Nephron (organoid): Measurements from ENCODE around the gene BAHCC1.

Experiments used
- H3K27ac Mint-ChIP-seq, 3 experiments: 2 replicates each; pipeline ENCODE4 v1.8.0; 2020; ENCODE audit warnings: mixed read lengths in 3 of 3, mild to moderate bottlenecking in 2 of 3, moderate library complexity in 1 of 3
- H3K27me3 Mint-ChIP-seq: 2 replicates; pipeline ENCODE4 v1.8.0; 2021; ENCODE audit warnings: low read depth, mild to moderate bottlenecking, moderate library complexity, mixed read lengths
- H3K36me3 Mint-ChIP-seq: 2 replicates; pipeline ENCODE4 v1.8.0; 2020; ENCODE audit warnings: low read depth, mixed read lengths
- H3K4me1 Mint-ChIP-seq: 2 replicates; pipeline ENCODE4 v1.8.0; 2020; ENCODE audit warnings: mixed read lengths
- H3K4me3 Mint-ChIP-seq, 3 experiments: 2 replicates each; pipeline ENCODE4 v1.8.0; 2020; ENCODE audit warnings: mild to moderate bottlenecking in 3 of 3, mixed read lengths in 3 of 3, moderate library complexity in 2 of 3
- H3K9me3 Mint-ChIP-seq: 2 replicates; pipeline ENCODE4 v1.8.0; 2020; ENCODE audit warnings: mixed read lengths
- CTCF ChIP-seq, 3 experiments: fragments of 200-600 bp; sonication (generic); IDR thresholded peaks; one replicate each; pipeline ENCODE4 v1.5.0; 2021; ENCODE audit warnings: antibody characterized with exemption in 3 of 3; ENCODE audit not compliant: unreplicated experiment in 3 of 3

The BAHCC1 gene

DNA sequence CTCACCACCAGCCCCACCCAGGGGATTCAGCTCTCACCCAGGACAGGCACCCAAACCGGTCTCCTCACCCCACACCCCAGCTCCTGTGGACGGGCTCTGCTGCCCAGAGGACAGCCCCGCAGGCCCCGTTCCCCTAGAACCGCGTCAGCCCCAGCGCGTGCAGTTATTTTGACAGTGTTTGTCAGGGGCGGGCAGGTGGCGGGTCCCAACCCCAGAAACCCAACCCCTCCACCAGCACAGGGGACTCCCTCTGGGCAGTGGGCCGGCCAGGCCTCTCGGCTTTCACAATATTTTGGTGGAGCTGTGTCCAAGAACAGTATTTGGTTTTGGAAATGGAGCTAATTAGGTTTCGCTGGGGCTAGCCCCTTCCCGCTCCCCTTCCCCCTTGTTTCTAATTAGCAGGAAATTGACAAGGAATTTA is 44.8 kb downstream of the BAHCC1 start:
- Mint-ChIP-seq H3K4me3 (no peak overlapping the region), H3K4me1 (peaks cover 11% of the 10 kb centered on the region), H3K27ac (no peak overlapping the region), H3K9me3 (no peaks in the 10 kb centered on the region), H3K27me3 (no peaks in the 10 kb centered on the region), H3K36me3 (no peaks in the 10 kb centered on the region)
- no peak for TF ChIP-seq CTCF (IDR thresholded peaks at IDR 0.05; ENCODE audit: unreplicated experiment in 3 of 3)

- peak; percentile 60 to 71 (median 64) for TF ChIP-seq CTCF (IDR thresholded peaks at IDR 0.05; ENCODE audit: unreplicated experiment in 3 of 3)
- peaks cover 11% of the 10 kb centered on the region for H3K4me1 Mint-ChIP-seq
- H3K27ac Mint-ChIP-seq = no peak overlapping the region
- no peaks in the 10 kb centered on the region for H3K9me3 Mint-ChIP-seq
- no peaks in the 10 kb centered on the region for H3K27me3 Mint-ChIP-seq
- no peak overlapping the region for H3K4me3 Mint-ChIP-seq
- H3K36me3 Mint-ChIP-seq = no peaks in the 10 kb centered on the region
These were observed 45.4 kb downstream of the BAHCC1 start for GRCh38 chr17:81440511-81441244.

- Mint-ChIP-seq H3K27me3 (no peaks in the 10 kb centered on the region), H3K4me1 (peaks cover 4% of the 10 kb centered on the region), H3K4me3 (no peak overlapping the region), H3K36me3 (no peaks in the 10 kb centered on the region), H3K9me3 (no peaks in the 10 kb centered on the region), H3K27ac (no peak overlapping the region)
- no peak for TF ChIP-seq CTCF (IDR thresholded peaks at IDR 0.05; ENCODE audit: unreplicated experiment in 3 of 3)
These were observed 47.5 kb downstream of the BAHCC1 start for GRCh38 chr17:81442791-81443190.

DNA sequence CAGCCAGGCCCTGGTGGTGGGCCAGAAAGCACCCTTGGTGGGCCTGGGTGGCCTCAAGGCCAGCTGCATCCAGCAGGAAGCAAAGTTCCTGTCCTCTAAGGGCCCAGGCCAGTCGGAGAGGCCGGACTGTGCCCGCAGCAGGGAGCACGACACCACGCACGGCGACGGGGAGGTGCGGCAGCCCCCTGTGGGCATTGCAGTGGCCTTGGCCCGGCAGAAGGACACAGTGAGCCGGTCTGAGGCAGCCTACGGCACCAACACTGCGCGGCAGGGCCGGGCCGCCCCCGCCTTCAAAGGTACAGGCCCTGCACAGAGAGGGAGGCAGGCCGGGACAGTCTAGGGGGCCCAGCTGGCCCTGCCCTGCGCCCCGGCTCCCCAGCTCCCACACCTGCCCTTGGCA is 48.0 kb downstream of the BAHCC1 start:
- Mint-ChIP-seq H3K27ac (no peak overlapping the region), H3K27me3 (no peaks in the 10 kb centered on the region), H3K4me3 (no peak overlapping the region), H3K4me1 (peaks cover under 1% of the 10 kb centered on the region), H3K36me3 (no peaks in the 10 kb centered on the region), H3K9me3 (no peaks in the 10 kb centered on the region)
- no peak for TF ChIP-seq CTCF (IDR thresholded peaks at IDR 0.05; ENCODE audit: unreplicated experiment in 3 of 3)

DNA sequence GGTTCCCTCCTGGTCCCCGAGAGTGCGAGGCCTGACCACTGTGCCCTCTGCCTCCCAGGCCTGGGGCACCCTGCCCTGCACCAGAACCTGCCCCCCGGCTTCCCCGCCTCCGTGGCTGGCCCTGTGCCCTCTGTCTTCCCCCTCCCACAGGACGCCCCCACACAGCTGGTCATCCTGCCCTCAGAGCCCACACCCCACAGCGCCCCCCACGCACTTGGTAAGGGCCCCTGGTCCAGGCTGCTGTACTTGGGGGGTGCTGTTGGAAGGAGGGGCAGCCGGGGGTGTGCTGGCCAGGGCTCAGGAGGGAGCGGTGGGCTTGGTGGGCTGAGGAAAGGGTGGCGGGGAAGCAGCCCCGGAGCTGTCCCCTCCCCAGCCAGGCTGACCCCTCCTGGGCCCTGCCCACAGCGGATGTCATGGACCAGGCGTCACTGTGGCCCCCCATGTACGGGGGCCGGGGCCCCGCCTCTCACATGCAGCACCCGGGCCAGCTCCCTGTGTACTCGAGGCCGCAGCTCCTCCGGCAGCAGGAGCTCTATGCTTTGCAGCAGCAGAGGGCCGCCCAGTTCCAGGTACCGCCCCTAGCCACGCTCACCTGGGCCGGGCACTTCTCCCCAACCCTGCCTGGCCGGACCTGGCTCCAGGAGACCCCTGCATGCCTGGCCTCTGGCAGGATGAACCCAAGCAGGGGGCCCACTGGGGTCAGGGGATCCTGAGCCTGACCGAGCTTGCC is 49.5 kb downstream of the BAHCC1 start:
- TF ChIP-seq CTCF (IDR thresholded peaks at IDR 0.05; ENCODE audit: unreplicated experiment in 3 of 3) = no peak
- H3K36me3 Mint-ChIP-seq = no peaks in the 10 kb centered on the region
- H3K4me1 Mint-ChIP-seq = no peaks in the 10 kb centered on the region
- no peaks in the 10 kb centered on the region for H3K27me3 Mint-ChIP-seq
- no peak overlapping the region for H3K4me3 Mint-ChIP-seq
- H3K9me3 Mint-ChIP-seq = no peaks in the 10 kb centered on the region
- H3K27ac Mint-ChIP-seq = no peak overlapping the region
